Activated CD4-positive, alpha-beta T cell treated with anti-CD3 and anti-CD28 coated beads, Interleukin-2, amount 50 U/mL, for 1 hour (primary cell): ENCODE results near the gene ETV5.

Experiments
- DNase-seq: peaks from one replicate; pipeline ENCODE4 v3.0.0-alpha.2; 2020

The ETV5 gene

GRCh38 chr3:186094696-186095425, 14.0 kb downstream of the ETV5 start:
- no peak for DNase-seq

- no peak for DNase-seq
These were observed 14.6 kb downstream of the ETV5 start for GRCh38 chr3:186094271-186094670.

DNA sequence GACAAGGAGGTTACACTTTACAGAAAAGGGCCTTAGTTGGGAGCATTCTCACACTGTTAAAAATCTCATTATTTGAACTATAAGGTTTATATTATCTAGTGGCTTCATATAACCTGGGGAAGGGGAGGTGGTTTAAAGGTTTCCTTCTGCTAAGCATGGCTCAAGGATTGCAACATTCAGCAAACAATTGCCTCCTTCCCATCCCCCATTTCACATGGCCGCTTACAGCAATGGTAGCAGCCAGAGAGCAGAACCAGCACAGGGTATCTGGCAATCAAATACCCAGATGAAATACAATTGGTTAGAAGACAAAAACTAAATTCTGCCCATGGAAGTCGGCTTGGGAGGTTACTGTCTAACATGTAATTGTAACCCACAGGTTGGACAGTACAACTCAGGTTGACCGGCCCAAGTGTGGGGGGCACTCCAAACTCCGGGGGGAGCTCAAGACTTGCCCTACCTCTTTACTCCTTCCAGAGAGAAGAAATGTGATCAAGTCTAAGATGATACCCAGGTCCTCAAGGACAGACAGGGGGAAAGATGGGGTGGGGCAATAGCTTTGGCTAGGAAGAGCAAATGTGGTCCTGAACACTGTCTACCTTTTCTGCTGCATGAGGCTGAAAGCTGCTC, 15.5 kb downstream of the ETV5 start:
- no peak for DNase-seq

- no peak for DNase-seq
These were observed 16.4 kb downstream of the ETV5 start for GRCh38 chr3:186092360-186093070.

DNA sequence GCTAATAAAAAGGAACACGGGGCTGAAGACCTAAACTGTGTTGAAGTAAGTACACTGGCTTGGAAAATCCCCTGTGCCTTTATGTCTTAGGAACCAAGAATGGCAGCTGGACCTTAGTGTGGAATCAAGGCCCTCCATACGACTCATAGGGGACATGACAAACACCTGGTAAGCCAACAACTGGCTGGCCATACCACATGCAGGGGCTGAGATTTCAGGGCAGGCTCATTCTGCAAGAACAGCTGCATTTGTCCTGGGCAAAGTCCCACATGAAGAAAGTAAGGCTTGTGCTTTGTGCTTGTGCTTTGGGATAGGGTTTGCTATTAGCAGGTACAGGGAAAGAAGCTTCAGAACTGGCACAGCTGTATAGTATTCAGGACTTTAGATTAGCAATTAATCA, 18.0 kb downstream of the ETV5 start:
- DNase-seq = no peak

GRCh38 chr3:186088335-186088734, 20.6 kb downstream of the ETV5 start:
- no peak for DNase-seq

DNA sequence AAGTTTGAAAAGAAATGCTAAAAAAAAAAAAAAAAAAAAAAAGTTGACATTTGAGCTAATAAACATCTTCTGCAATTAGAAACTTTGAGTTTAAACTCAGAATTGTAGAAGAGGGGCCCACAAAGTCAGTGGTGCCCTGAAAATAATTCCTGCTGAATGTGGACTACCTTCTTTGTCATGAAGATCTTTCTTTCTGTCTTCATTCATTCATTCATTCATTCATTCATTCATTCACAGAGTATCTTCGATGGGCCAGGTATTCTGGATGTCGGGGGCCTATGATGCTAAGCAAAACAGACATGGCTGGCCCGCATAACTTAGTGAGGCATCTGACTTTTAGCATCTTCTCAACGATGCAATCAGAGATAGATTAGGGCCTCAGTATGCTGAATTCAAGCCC, 24.6 kb downstream of the ETV5 start:
- no peak for DNase-seq

DNA sequence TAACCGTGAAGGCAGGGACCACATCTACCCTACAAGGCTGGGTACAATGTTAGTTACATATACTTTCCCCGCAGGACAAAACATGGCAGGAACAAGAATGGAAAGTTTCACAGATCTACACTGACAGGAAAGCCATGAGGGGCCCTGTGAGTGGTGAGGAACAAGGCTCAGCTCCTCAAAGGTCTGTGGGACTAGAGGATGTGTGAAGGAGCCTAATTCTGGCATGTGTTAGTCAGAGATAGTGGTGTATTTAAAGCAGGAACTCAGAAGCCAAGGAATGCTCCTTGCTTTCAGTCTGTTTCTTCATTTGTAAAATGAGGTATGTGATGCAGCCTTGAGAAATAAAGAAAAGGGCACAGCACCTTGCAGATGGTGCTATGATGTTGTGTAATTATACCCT, 25.1 kb downstream of the ETV5 start:
- no peak for DNase-seq

GRCh38 chr3:186082150-186082549, 26.7 kb downstream of the ETV5 start:
- DNase-seq = no peak

DNA sequence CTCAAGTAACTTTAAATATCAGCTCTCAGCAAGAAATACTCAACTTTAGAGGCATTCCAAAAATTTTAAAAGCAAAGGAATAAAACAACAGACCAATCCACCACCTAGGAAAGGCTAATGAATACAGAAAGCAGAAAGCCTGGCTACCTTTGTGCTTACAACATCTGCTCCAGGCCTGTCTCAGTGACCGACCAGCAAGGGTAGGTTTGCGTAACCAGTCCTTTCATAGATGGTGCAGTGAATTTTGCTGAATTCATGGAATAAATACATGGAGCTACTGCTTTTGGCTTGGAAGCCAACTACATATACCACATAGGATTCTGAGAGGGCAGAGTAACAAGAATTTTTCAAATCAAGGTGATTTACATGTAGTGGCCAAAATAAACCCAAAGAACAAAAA, 27.2 kb downstream of the ETV5 start:
- no peak for DNase-seq

DNA sequence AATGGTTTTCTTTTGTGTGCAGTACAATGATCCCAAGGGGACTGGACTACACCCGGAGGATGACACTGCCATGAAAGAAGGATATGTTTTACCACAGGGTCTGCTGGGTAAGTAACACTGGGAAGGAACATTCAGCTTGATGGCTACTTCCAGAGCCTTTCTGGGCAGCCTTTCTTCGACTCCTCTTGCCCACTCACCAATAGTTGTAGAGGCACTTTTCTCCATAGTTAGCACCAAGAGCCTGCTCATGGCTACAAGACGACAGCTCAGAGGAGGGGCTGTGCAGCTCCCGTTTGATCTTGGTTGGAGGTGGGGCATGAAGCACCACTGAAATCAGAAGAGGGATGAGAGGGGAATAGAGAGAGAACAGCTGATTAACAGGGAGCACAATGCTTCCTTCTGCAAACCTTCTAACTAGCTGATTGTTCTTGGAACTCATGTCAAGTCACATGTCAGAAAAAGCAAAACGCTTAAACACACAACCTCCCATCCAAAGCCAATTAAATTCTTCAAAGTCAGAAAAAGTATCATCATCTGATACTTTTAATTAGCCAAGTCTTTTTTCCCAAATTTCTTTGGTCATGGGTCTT, 27.9 kb downstream of the ETV5 start:
- DNase-seq = no peak

DNA sequence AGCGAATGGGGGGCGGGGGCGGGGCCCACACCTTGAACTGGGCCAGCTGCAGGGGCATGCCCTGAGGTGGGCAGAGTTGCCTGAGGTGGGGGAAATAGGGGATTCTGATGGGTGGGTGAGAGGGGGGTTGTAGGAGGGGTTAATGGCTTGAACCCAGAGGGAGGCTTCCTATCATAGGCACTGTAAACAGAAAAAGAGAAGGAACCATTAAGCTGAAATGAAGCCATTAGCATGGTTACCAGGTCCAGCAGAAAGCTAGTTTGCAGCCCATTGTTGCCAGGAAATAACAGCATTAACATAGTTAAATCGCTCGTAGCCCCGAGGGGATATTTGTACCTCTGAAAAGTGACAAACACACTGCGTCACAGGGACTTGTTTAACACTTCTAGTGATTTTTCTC, 29.0 kb downstream of the ETV5 start:
- DNase-seq = no peak

DNA sequence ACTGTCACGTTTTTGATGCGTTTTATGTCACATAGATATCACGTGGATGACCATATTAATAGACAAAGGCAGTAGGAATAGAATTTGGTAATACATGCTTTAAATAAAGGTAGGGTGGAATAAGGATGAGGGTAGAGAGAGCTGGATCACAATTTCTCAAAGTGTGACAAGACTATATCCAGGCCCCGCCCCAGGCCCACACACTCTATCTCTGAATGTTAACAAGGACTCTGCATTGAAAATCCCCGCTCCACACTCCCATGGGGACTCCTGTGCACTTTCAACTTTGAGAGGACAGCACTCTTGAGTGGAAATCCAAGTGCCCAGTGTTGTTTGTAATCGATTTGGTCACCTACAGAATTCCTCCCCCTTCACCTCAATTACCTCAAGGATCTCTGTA, 31.4 kb downstream of the ETV5 start:
- DNase-seq = no peak

DNA sequence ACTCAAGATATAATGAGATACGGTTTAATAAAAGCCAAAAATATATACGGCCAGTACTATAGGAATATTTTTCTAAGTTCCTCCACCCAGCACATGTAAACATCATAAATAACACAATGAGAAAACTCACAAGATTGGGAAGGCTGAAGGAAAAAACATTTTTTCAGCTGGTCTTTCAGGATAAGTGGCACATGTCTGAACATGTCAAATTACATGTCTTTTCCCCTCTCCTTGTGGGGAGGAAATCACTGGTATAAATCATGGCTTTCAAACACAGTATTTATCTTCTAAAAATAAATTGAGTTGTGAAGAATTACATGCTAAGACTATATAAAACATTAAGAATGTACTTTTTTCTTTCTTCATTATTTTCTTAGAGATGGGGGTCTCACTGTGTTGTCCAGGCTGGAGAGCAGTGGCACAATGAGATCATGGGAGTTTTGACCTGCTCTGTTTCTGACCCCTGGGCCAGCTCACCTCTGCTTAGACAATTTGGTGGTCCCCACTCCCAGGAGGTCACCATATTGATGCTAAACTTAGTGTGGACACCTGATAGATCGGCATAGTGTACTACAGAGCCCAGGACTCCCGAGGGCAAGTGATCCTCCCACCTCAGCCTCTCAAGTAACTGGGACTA, 32.8 kb downstream of the ETV5 start:
- DNase-seq = no peak

DNA sequence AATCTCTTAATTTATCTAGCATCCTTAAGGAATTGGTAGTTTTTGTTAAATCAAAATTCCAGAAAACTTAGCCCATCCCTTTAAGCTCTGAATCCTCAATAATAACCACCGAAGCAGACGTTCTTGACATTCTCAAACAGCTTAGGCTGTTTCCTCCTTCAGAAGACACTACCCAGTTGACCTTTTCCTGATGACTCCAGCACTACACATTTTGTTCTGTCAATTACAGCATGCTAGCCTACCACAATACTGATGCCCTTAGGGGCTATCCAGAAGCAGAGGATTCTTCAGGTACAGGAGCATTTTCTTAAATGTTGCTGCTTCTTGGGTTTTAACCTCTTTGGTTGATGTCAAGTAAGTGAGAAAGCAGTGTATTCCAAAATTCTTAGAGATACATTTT, 33.4 kb downstream of the ETV5 start:
- no peak for DNase-seq

DNA sequence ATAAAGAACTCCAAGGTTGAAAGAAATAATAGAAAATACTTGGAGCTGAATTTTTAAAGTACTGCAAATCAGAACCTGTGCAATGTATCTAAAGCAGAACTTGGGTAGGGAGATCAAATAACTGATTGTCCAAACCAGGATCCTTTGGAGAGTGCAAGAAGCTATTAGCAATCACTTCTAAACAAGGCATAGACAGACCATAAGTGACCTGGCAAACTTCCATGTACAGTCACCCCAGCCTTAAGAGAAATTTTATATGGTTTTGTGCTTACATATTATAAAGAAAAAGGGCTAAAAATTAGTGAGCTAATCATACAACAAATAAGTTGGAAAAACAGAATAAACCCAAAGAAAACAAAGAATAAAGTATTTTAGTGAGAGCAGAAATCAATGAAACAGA, 35.2 kb downstream of the ETV5 start:
- DNase-seq = no peak

GRCh38 chr3:186070996-186071395, 37.9 kb downstream of the ETV5 start:
- no peak for DNase-seq

DNA sequence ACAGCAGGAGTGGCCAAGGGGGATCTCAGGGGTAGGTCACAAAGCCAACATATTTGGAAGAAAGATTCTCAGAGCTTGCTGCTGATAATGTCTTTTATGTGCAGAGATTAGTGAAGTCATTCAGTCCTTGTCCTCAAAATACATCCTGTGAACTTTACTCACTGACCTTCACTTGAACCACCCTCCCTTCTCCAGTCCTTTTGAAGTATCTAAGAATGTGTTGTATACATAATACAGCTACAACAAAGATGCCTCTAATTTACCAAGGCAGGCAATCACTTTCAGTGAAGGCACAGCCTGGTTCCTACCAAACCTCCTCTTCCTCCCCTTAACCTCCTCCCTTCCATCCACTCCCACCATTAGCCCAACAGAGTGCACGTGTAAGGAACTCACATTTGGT, 38.3 kb downstream of the ETV5 start:
- DNase-seq = no peak

GRCh38 chr3:186070133-186070532, 38.8 kb downstream of the ETV5 start:
- no peak for DNase-seq

GRCh38 chr3:186069199-186069598, 39.7 kb downstream of the ETV5 start:
- no peak for DNase-seq

- no peak for DNase-seq
These were observed 40.7 kb downstream of the ETV5 start for GRCh38 chr3:186068243-186068552.

DNA sequence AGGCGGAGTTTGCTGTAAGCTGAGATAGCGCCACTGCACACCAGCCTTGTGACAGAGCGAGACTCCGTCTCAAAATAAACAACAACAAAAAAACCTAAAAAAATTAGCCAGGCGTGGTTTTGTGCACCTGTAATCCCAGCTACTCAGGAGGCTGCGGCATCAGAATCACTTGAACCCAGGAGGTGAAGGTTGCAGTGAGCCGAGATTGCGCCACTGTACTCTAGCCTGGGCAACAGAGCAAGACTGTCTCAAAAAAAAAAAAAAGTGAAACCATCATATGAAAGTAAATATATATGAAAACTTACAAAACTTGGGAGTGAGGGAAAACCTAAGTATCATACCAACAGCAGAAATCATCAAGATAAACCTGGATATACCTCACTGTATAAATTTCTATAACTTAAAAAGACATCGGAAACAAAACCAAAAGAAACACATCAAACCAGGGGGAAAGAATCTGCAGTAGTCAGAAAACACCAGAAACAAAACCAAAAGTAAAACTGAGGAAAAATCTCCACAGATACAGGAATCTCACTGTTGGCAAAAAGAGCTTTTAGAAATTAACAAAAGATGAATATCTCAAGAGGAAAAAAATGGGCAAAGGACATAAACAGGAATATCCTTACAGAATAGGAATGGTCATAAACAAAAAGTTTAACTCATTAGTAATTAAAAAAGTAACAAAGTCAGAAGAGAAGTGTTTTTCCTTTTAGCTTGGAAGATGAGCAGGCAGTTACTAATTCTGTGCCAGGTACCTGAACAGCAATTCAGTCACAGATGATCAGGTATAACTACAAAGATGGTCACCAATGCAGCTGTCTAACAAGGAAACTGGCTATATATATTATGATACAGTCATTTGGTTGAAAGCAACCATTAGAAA, 41.3 kb downstream of the ETV5 start:
- DNase-seq = no peak

GRCh38 chr3:186060222-186060621, 48.7 kb downstream of the ETV5 start:
- no peak for DNase-seq
